Hematopoietic multipotent progenitor cell (in vitro differentiated cells): Measurements from ENCODE around the gene ASB18. TPM values are rescaled to one million over a fixed set of nuclear protein-coding genes. Genes with fewer than 3 reads are reported as not detected.

Experiments
- DNase-seq, 3 donors: peaks; one replicate each; pipeline ENCODE4 v3.0.0-alpha.2; 2011 to 2015; ENCODE audit warnings: low read depth in 2 of 3, low spot score in 2 of 3
- total RNA-seq: library from RNA; depleted of rRNA; stranded (reverse); fragments of >200 nt; gene quantifications from one replicate; pipeline ENCODE4 v1.2.3, GENCODE V29; 2012

ASB18 gene
- total RNA-seq, 1 donor = under 0.01 TPM

GRCh38 chr2:236209535-236209934 is 54.7 kb downstream of the ASB18 start:
- no peak for DNase-seq

- no peak for DNase-seq
Observed at GRCh38 chr2:236208019-236208926, 55.9 kb downstream of the ASB18 start.

DNA sequence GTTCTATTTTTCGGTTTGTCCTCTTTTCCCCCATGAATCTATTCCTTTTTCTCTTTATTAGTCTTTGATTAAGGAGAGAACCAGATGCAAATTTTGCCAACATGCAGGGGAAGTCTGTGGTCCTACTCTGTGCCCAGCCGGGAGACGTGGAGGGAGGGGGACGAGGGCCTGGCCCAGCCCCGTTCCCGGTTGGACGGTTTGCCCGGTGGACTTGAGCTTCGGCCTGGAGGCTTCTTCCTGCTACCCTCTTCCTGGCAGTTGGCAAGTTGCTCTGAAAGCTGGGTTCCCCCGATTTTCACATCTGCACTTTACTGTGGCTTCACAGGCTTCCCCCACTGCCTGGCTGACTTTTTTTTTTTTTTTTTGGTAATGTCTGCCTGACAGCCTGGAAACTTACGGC is 56.7 kb downstream of the ASB18 start:
- DNase-seq = no peak

DNA sequence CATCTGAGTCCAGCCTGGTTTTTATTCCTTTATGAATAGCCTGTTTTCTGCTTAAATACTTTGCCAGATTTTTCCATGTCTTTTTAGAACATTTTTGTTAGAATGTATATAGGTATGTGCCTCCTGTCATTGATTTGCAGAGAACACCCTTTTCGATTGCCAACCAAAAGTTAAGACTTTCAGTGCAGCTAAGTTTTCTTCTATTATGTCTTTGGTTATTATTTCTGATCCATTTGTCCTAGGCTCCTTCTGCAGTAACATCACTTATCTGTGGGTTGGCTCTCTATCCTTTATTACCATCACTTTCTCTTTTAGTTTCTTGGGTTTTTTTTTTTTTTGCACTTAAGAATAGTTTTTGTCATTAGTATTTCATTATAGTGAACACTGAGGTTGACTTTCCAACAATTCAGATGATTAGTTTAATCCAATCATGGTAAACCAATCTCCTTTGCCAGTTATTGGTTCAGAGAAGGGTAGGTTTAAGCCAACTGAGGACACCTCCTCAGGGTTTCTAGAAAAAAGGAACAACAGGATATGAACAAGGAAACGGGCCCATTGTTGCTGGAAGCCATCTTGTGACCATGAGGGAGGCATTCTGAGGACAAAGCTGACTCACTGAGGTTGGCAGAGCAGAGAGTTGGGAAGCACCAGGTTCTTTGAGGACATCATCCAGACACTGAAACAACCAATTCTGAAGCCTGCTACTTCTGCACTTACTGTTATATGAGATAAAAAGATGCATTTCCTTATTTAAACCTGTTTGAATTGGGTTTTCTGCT is 58.1 kb downstream of the ASB18 start:
- DNase-seq = no peak

GRCh38 chr2:236204953-236205352 is 59.3 kb downstream of the ASB18 start:
- DNase-seq = no peak

- no peak for DNase-seq
Observed at GRCh38 chr2:236200378-236200777, 63.8 kb downstream of the ASB18 start.

- DNase-seq = no peak
Observed at GRCh38 chr2:236196366-236196765, 67.8 kb downstream of the ASB18 start.

- no peak for DNase-seq
Observed at GRCh38 chr2:236195726-236196125, 68.5 kb downstream of the ASB18 start.

DNA sequence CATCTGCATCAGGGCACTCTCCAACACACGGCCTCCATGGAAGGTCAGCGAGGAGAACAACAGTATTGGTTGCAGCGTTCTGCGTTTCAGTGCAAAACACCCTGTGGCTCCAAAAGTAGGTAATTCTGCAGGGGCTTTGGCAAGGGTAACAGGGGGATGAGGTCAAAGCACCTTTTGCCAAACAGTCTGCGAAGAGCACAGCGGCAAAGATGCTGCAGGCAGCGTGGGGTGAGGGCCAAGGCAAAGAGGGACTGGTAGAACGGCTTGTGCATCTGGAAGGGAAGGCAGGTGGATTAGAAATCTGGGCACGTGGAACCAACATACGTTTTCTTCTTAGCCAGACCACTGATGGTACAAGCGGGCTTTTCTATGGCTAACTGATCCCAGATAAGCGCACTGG is 69.4 kb downstream of the ASB18 start:
- DNase-seq = no peak

DNA sequence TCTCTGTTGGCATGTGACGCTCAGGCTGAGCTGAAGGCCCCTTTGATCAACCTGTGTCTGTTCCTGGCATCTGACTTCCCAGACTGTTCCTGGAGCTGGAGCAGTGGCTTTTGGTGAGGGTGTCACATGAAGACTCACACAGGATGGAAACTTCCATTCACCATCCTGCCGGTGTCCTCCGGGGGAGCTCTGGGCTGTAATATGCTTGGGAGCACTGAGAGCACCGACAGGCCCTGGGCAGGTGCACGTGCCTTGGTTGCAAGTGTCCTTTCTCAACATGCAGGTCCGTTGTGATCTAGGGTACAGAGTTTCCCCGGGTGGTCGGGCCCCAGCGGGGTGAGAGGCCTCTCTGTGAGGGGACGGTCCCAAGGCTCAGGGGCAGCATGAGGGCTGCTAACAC is 71.2 kb downstream of the ASB18 start:
- no peak for DNase-seq

GRCh38 chr2:236190674-236191073 is 73.5 kb downstream of the ASB18 start:
- DNase-seq = no peak

DNA sequence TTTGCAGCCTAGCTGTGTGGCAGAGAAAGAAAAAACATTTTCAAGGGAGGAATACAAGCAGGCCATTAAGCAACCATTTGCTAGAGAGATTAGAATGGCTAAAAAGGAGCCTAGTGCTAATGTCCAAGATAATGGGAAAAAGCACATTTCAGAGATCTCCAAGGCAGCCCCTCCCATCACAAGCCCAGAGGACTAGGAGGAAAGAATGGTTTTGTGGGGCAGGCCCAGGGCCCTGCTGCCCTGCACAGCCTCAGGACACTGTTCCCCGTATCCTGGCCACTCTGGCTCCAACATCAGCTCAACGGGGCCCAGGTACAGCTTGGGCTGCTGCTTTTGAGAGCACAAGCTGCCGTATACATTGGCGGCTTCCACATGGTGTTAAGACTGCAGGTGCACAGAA is 79.5 kb downstream of the ASB18 start:
- DNase-seq = no peak

GRCh38 chr2:236180831-236181453 is 83.3 kb downstream of the ASB18 start:
- peak in 1 of 3 donors; percentile 60 for DNase-seq

GRCh38 chr2:236180076-236180816 is 84.0 kb downstream of the ASB18 start:
- no peak for DNase-seq

GRCh38 chr2:236179236-236180075 is 84.8 kb downstream of the ASB18 start:
- no peak for DNase-seq

- DNase-seq = no peak
Observed at GRCh38 chr2:236178890-236179235, 85.3 kb downstream of the ASB18 start.

DNA sequence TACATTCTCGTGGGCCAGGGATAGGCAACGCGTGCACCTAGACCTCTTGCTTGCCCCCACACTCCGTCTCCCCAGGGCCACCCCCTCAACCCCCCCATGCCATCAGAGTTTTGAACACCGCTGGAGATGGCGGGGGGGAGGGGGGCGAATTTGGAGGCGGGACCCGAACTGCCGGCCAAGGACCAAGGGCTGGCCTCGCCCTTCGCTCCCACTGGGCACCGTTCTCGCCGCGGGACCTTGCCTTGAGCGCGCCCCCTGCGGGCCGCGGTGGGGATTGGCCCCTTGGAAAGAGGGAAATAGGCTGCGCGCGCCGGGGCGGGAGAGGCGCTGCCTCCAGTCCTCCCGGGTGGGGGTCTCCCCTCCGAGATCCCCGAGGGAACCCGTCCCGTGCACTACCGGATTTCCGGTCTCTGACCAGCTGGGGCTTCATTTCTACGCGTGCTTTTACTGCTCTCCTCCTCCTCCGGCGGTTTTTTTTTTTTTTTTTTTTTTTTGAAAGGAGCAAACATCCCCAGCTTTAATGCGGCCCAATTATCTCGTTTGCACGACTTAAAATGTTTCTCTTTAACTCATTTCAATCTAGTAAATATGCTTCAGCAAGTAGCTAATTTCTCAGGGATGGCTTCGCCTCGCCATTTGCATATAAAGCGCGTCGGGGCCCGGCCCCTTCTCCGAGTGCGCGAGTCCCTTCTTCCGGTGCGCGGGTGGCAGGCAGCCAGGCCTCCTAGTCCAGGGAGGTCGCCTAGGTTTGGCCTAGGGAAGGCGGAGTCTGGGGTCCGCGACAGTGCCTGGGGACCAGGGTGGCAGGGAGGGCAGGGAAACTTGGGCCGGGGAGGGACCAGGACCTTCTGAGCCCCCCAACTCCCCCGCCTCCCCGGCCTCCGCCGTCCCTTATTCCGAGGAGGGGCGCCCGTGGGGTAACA is 86.0 kb downstream of the ASB18 start:
- DNase-seq = peak in 2 of 3 donors; percentile 53 to 63

DNA sequence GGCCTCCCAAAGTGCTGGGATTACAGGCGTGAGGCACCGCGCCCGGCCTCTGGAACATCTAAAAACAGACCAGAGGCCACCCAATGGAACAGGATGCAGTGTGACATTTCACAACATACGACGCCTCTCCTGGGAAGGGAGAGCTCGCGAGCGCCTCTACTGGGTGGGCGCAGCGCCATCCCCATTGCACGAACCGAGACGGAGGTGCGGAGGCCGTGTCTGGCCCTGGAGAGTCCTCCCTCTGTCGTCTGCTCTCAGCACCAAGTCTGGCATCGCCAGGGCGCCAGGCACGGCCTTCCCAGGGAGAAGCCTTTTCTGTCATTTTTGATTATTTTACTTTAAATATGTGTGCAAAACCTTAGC is 86.6 kb downstream of the ASB18 start:
- DNase-seq = peak in 1 of 3 donors; percentile 57

- DNase-seq = no peak
Observed at GRCh38 chr2:236176951-236177350, 87.3 kb downstream of the ASB18 start.
